A673 (cell line): Measurements from ENCODE around the gene GSTK1. TPM values are rescaled to one million over a fixed set of nuclear protein-coding genes. Genes with fewer than 3 reads are reported as not detected.

Source experiments
- BruUV-seq: library from RNA; stranded (reverse); fragments of 400-500 nt; replicated peaks from 2 replicates; lab custom pipeline; 2021; lab: Mats Ljungman, UMichigan
- CTCF ChIA-PET: fragments of 300-600 bp; sonication (Branson Sonifier 250); formaldehyde crosslinking; loops from one replicate; lab custom pipeline; 2022; ENCODE audit warnings: antibody characterized with exemption; lab: Charles Lee
- POLR2A ChIA-PET: fragments of 300-600 bp; sonication (Branson Sonifier 250); formaldehyde crosslinking; loops from one replicate; lab custom pipeline; 2022; ENCODE audit warnings: antibody characterized with exemption; ENCODE audit not compliant: low non-redundant PET; lab: Charles Lee
- DNase-seq: peaks from one replicate; pipeline ENCODE4 v3.0.0-alpha.2; 2015; ENCODE audit warnings: low spot score
- H3K27ac ChIP-seq: fragments of 200-600 bp; sonication (generic); 2 replicates; pipeline ENCODE4 v1.5.1; 2016; ENCODE audit warnings: mixed run types, low read depth, mild to moderate bottlenecking, mixed read lengths, antibody characterized with exemption, low read length; ENCODE audit not compliant: poor library complexity, severe bottlenecking
- H3K27me3 ChIP-seq: fragments of 200-600 bp; sonication (generic); replicated peaks from 2 replicates; pipeline ENCODE4 v1.6.1; 2017; ENCODE audit warnings: mixed run types, low read depth, mild to moderate bottlenecking, mixed read lengths, antibody characterized with exemption, low read length; ENCODE audit not compliant: insufficient read depth, poor library complexity
- H3K36me3 ChIP-seq: fragments of 200-600 bp; sonication (generic); 2 replicates; pipeline ENCODE4 v1.6.1; 2016; ENCODE audit warnings: mixed run types, mild to moderate bottlenecking, mixed read lengths, antibody characterized with exemption, low read length; ENCODE audit not compliant: insufficient read depth, poor library complexity, severe bottlenecking
- H3K4me1 ChIP-seq: fragments of 200-600 bp; sonication (generic); 2 replicates; pipeline ENCODE4 v1.6.1; 2017; ENCODE audit warnings: mixed run types, mild to moderate bottlenecking, mixed read lengths, antibody characterized with exemption, low read length; ENCODE audit not compliant: insufficient read depth, poor library complexity, severe bottlenecking
- H3K4me3 ChIP-seq: fragments of 200-600 bp; sonication (generic); 2 replicates; pipeline ENCODE4 v1.5.1; 2016; ENCODE audit warnings: low read depth, mixed run types, mild to moderate bottlenecking, mixed read lengths, low read length; ENCODE audit not compliant: poor library complexity, severe bottlenecking
- H3K9me3 ChIP-seq: fragments of 200-600 bp; sonication (generic); 2 replicates; pipeline ENCODE4 v1.6.1; 2016; ENCODE audit warnings: mixed run types, low read depth, mild to moderate bottlenecking, mixed read lengths, antibody characterized with exemption, low read length; ENCODE audit not compliant: poor library complexity, severe bottlenecking
- EZH2 ChIP-seq: fragments of 200-600 bp; sonication (generic); IDR thresholded peaks from 2 replicates; pipeline ENCODE4 v1.6.1; 2017; ENCODE audit warnings: borderline replicate concordance, low read depth, mild to moderate bottlenecking, mixed read lengths, antibody characterized with exemption, low read length; ENCODE audit not compliant: poor library complexity, severe bottlenecking
- intact Hi-C: fragments of 100-400 bp; cut with micrococcal nuclease; formaldehyde crosslinking; loops from one replicate; pipeline ENCODE4 v1.10.0; 2022; ENCODE audit not compliant: unreplicated experiment
- total RNA-seq: library from RNA; stranded (reverse); gene quantifications from 2 replicates; pipeline ENCODE4 v1.2.3, GENCODE V29; 2021
- TF ChIP-seq, protein P1 (sequence below): fragments of 300-800, 200-600 bp; sonication (generic); conservative IDR thresholded peaks from 2 replicates; pipeline ENCODE4 v1.5.1; 2017; ENCODE audit warnings: low read depth, mild to moderate bottlenecking, antibody characterized with exemption, low read length, moderate library complexity, mixed read lengths

GSTK1 gene
- total RNA-seq, 1 experiment from 2014 or later, result 43.1 TPM

DNA sequence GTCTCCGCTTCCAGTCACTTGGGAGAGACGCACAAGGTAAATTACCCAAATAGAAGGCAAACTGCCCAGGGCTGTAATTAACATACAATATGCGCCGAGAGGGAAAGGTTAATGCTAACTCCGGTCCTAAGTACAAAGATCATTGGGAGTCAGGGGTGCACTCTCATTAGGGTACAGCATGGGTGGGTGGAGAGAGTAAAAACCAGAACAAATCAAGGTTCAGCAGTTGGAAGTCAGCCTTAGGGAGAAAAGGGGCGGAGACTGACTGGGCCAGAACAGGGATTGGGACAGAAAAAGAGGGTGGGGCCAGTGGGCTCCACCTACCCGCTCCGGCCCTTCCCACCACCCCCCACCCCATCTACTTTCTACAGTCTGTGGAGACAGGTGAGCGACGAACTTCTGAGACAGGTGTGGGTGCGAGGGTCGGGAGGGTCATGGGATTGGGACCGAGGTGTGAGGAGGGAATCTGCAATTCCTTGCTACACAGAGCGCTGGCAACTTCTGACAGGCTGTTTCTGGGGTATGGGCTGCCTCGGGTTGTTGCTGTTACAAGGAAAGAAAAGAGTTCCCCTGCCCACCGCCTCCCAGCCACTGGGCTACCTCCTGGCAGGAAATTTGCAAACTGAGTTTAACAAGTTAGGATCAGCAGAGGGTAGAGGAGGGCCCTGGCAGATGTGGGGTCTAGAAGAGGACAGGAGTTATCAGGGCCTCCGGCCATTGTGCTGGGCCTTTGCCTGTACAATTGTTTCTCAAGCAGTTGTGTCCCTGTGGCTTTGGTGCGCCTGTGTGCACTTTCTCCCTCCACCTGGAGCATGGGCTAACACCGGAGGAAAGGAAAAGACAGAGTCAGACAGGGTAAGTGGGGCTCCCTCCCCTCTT, 21.6 kb downstream of the GSTK1 start, which contains the start of gene TMEM139:
Gene TMEM139, plus strand, starts transcription at position 368 of the 879 bp plus-strand sequence. CDS start 1,000 bp downstream, outside the sequence.
- POLR2A ChIA-PET, result no interaction called here
- DNase-seq, result no peak
- no peaks in the 10 kb centered on the region for H3K9me3 ChIP-seq
- H3K27ac ChIP-seq, result no peak within 1 kb of the TSS
- intact Hi-C loops, result no loop called here
- no peak for TF ChIP-seq EZH2
- TF ChIP-seq, protein P1, sequence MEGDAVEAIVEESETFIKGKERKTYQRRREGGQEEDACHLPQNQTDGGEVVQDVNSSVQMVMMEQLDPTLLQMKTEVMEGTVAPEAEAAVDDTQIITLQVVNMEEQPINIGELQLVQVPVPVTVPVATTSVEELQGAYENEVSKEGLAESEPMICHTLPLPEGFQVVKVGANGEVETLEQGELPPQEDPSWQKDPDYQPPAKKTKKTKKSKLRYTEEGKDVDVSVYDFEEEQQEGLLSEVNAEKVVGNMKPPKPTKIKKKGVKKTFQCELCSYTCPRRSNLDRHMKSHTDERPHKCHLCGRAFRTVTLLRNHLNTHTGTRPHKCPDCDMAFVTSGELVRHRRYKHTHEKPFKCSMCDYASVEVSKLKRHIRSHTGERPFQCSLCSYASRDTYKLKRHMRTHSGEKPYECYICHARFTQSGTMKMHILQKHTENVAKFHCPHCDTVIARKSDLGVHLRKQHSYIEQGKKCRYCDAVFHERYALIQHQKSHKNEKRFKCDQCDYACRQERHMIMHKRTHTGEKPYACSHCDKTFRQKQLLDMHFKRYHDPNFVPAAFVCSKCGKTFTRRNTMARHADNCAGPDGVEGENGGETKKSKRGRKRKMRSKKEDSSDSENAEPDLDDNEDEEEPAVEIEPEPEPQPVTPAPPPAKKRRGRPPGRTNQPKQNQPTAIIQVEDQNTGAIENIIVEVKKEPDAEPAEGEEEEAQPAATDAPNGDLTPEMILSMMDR, result no peak
- peaks cover 7% of the 10 kb centered on the region for H3K4me1 ChIP-seq
- no peaks in the 10 kb centered on the region for H3K27me3 ChIP-seq
- CTCF ChIA-PET, result no interaction called here
- H3K36me3 ChIP-seq, result no peaks in the 10 kb centered on the region
- H3K4me3 ChIP-seq, result no peak within 1 kb of the TSS
- BruUV-seq, result no TSS peak

DNA sequence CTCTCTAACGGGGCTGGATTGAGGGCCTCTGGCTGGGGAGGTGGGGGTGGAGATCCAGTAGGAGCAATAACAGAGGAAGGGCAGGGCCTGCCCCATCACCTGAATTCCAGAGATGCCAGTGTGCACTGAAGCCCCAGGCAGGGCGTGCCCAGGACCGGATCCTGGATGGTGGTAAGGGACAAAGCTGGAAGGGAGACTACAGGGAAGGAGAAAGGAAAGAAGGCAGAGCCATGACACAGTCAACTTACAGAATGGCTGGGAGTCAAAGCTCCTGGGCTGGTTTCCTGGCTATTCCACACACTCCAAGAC, 22.2 kb downstream of the GSTK1 start:
- peaks cover 9% of the 10 kb centered on the region for H3K4me1 ChIP-seq
- TF ChIP-seq, protein P1, result no peak
- no peak for TF ChIP-seq EZH2
- H3K36me3 ChIP-seq, result no peaks in the 10 kb centered on the region
- H3K27ac ChIP-seq, result no peak overlapping the region
- no TSS peak for BruUV-seq
- CTCF ChIA-PET, result no interaction called here
- H3K27me3 ChIP-seq, result no peaks in the 10 kb centered on the region
- intact Hi-C loops, result no loop called here
- no peaks in the 10 kb centered on the region for H3K9me3 ChIP-seq
- H3K4me3 ChIP-seq, result no peak overlapping the region
- POLR2A ChIA-PET, result no interaction called here
- no peak for DNase-seq

DNA sequence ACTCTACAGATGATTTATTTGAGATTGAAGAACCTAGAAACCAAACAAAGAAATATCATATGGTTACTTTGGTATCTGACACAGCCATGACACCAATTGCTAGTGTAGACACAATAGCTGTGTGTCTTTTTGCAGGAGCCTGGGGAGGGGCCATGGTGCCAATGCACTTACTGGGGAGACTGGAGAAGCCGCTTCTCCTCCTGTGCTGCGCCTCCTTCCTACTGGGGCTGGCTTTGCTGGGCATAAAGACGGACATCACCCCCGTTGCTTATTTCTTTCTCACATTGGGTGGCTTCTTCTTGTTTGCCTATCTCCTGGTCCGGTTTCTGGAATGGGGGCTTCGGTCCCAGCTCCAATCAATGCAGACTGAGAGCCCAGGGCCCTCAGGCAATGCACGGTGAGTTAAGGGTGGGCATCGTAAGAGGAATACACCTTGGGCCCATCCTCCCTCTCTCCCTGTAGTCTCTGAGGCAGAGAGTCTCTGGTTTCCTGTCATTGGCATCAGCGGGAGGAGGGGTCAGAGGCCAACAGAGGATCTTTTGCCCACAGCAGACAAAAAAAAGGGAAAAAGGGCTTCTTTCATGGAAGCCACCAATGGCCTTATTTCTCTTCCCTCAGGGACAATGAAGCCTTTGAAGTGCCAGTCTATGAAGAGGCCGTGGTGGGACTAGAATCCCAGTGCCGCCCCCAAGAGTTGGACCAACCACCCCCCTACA, 22.7 kb downstream of the GSTK1 start:
- TF ChIP-seq, protein P1, result no peak
- TF ChIP-seq EZH2, result no peak
- Histone ChIP-seq H3K36me3 (no peaks in the 10 kb centered on the region), H3K4me3 (no peak overlapping the region), H3K4me1 (peaks cover 14% of the 10 kb centered on the region), H3K27ac (no peak overlapping the region), H3K9me3 (no peaks in the 10 kb centered on the region), H3K27me3 (no peaks in the 10 kb centered on the region)
- BruUV-seq, result no TSS peak
- intact Hi-C loops, result no loop called here
- CTCF ChIA-PET, result no interaction called here
- POLR2A ChIA-PET, result no interaction called here
- DNase-seq, result no peak
